Stomach (tissue), 19 donors: Measurements from ENCODE around the gene CRYGA. TPM values are rescaled to one million over a fixed set of nuclear protein-coding genes. Genes with fewer than 3 reads are reported as not detected.

Experiments used
- DNase-seq, 2 donors: peaks; one replicate each; pipeline versions ENCODE4 v3.0.0 to v3.0.0-alpha.2; 2013 to 2019
- H3K27ac ChIP-seq, 5 donors: fragments of 200-600 bp in 4 of 5; sonication (generic) in 4 of 5; one replicate each; pipeline ENCODE4 v1.5.1; 2013 to 2019; ENCODE audit warnings: mild to moderate bottlenecking in 1 of 5, moderate library complexity in 1 of 5
- H3K27me3 ChIP-seq, 3 donors: fragments of 200-600 bp; sonication (generic); one replicate each; pipeline ENCODE4 v1.5.1; 2017 to 2019; ENCODE audit warnings: mixed run types in 1 of 3
- H3K36me3 ChIP-seq, 4 donors: fragments of 200-600 bp; sonication (generic); 1 replicate in 3 of 4; 2 replicates in 1 of 4; pipeline ENCODE4 v1.5.1; 2016 to 2019
- H3K4me1 ChIP-seq, 4 donors: fragments of 200-600 bp; sonication (generic); one replicate each; pipeline ENCODE4 v1.5.1; 2016 to 2019
- H3K4me3 ChIP-seq, 4 donors: fragments of 200-600 bp; sonication (generic) in 3 of 4; one replicate each; pipeline ENCODE4 v1.5.1; 2016 to 2019; ENCODE audit warnings: mild to moderate bottlenecking in 1 of 4
- H3K9me3 ChIP-seq, 4 donors: fragments of 200-600 bp; sonication (generic); one replicate each; pipeline ENCODE4 v1.5.1; 2016 to 2019
- EP300 ChIP-seq: sonication (generic); formaldehyde crosslinking; IDR thresholded peaks from one replicate; pipeline ENCODE4 v1.6.1; 2017; ENCODE audit warnings: antibody characterized with exemption
- POLR2A ChIP-seq, 4 donors: fragments of 450-650 bp; IDR thresholded peaks; one replicate each; pipeline ENCODE4 v1.6.1; 2016; ENCODE audit warnings: antibody characterized with exemption in 4 of 4, control low read depth in 2 of 4, mild to moderate bottlenecking in 1 of 4, moderate library complexity in 1 of 4
- POLR2AphosphoS5 ChIP-seq, 3 donors: sonication (generic); formaldehyde crosslinking; IDR thresholded peaks; one replicate each; pipeline ENCODE4 v1.6.1; 2016; ENCODE audit warnings: antibody characterized with exemption in 3 of 3
- WGBS, 5 donors: extraction: QIAGEN DNeasy Blood & Tissue Kit in 3 of 5; methylation state at CpG; one replicate each; pipeline versions ENCODE4 v1.1.5 to v1.1.7; 2013 to 2018; 5-methylcytosine and 5-hydroxymethylcytosine counted together
- intact Hi-C: fragments of 100-400 bp; cut with DNase I; formaldehyde crosslinking; loops from one replicate; pipeline ENCODE4 v1.15.1; 2023; ENCODE audit warnings: low total_unique reads
- long read RNA-seq, 10 donors: transcript quantifications; one replicate each; lab custom pipeline, GENCODE V29; 2026
- polyA plus RNA-seq, 3 donors: library from polyadenylated mRNA; stranded (reverse); fragments of 200-250 nt; gene quantifications; one replicate each; pipeline ENCODE4 v1.2.3, GENCODE V29; 2013
- total RNA-seq, 5 donors: library from RNA; depleted of rRNA; stranded (reverse); fragments of >200 nt; gene quantifications; one replicate each; pipeline versions ENCODE4 v1.1.0 to v1.2.3, GENCODE V29; 2014 to 2016
- TF ChIP-seq, protein P1 (sequence below), 7 experiments: fragments of 450-650 bp in 4 of 7; fragments of 200-600 bp in 3 of 7; sonication (generic) in 3 of 7; IDR thresholded peaks; one replicate each; pipeline ENCODE4 v1.5.1; 2016 to 2019; ENCODE audit warnings: antibody characterized with exemption in 7 of 7, control low read depth in 2 of 7, mild to moderate bottlenecking in 1 of 7
- donor health status: healthy with polysubstance abuse.
- donor health status: Bipolar disorder and iron deficiency.
- donor health status: healthy.

Gene CRYGA, protein sequence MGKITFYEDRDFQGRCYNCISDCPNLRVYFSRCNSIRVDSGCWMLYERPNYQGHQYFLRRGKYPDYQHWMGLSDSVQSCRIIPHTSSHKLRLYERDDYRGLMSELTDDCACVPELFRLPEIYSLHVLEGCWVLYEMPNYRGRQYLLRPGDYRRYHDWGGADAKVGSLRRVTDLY
- not detected for total RNA-seq
- polyA plus RNA-seq: not detected
- long read RNA-seq, donor 1: 0 reads
- long read RNA-seq, donor 2: 0 reads
- long read RNA-seq, donor 3: 0 reads
- long read RNA-seq, donor 4: 0 reads
- long read RNA-seq, donor 5: 0 reads
- long read RNA-seq, donor 6: 0 reads
- long read RNA-seq, donor 7: 0 reads
- long read RNA-seq, donor 8: 0 reads
- long read RNA-seq, donor 9: 0 reads
- long read RNA-seq, donor 10: 0 reads

DNA sequence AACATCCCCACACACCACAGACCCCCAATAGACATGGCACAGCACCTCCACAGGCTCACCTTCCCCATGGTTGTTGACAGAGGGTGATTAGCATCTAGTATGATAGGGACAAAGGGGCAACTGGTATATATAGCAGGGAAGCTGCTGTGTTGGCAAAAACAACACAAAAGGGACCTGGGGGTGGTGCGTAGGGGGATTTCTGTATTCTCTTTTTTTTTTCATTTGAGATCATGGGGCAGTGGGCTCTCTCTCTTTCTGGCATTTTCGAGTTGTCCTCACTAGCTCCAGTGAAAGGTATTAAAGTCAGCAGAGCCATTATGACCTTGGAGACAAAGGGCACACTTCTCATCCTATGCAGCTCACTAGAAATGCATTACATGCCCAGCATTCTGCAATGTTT lies at the start of gene CRYGA:
TSS of gene CRYGA (minus strand) at position 101 of the 400 bp plus-strand sequence. CDS start at position 68, 33 bp downstream.
- no peak for DNase-seq
- intact Hi-C loops: no loop called here
- H3K9me3 ChIP-seq: no peaks in the 10 kb centered on the region
- H3K4me3 ChIP-seq: no peak within 1 kb of the TSS
- no peaks in the 10 kb centered on the region for H3K36me3 ChIP-seq
- WGBS, 5 donors: 50 to 77% (median 60%) methylated on average over 2 of the region's 2 CpGs
- no peak for TF ChIP-seq EP300
- peaks cover 0 to 8% (median 4%) of the 10 kb centered on the region in 3 donors for H3K27me3 ChIP-seq
- no peaks in the 10 kb centered on the region for H3K4me1 ChIP-seq
- no peak within 1 kb of the TSS for H3K27ac ChIP-seq

DNA sequence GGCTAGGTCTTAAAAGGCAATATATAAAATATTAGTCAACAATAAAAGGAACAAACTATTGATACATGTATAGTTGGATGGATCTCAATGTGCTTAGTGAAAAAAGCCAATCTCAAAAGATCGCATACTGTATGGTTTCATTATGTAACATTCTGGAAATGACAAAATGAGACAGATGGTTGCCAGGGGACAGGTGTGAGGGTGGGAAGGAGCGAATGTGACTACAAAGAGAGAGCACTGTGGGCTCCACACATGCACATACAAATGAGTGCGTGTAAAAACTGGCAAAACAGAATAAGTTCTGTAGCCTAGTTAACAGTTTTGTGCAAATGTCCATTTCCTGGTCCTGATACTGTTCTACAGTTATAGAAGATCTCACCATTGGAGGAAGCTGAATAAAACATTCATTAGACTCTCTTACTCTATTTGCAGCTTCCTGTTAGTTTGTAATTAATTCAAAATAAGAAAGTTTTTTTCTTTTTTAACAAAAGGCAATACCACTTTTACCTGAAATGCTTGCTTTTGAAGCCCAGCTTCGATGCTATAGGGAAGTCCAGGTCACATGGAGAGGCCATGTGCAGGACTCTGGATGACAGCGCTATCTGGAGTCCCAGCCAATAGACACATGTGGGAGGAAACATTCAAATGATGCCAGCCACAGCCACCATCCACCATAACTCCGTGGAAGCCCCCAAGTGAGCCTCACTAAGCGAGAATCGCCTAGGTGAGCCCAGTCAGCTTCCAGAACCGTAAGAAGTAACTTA lies 47.5 kb upstream of the CRYGA start:
- TF ChIP-seq EP300 (no peak), POLR2AphosphoS5 (IDR thresholded peaks at IDR 0.05) (no peak), POLR2A (IDR thresholded peaks at IDR 0.05) (no peak)
- TF ChIP-seq, protein P1, sequence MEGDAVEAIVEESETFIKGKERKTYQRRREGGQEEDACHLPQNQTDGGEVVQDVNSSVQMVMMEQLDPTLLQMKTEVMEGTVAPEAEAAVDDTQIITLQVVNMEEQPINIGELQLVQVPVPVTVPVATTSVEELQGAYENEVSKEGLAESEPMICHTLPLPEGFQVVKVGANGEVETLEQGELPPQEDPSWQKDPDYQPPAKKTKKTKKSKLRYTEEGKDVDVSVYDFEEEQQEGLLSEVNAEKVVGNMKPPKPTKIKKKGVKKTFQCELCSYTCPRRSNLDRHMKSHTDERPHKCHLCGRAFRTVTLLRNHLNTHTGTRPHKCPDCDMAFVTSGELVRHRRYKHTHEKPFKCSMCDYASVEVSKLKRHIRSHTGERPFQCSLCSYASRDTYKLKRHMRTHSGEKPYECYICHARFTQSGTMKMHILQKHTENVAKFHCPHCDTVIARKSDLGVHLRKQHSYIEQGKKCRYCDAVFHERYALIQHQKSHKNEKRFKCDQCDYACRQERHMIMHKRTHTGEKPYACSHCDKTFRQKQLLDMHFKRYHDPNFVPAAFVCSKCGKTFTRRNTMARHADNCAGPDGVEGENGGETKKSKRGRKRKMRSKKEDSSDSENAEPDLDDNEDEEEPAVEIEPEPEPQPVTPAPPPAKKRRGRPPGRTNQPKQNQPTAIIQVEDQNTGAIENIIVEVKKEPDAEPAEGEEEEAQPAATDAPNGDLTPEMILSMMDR (IDR thresholded peaks at IDR 0.05): no peak
- no peak overlapping the region for H3K27ac ChIP-seq
- no peak overlapping the region for H3K4me3 ChIP-seq
- no peaks in the 10 kb centered on the region for H3K9me3 ChIP-seq
- H3K27me3 ChIP-seq: no peaks in the 10 kb centered on the region
- DNase-seq: no peak
- H3K36me3 ChIP-seq: no peaks in the 10 kb centered on the region
- 89 to 92% (median 91%) methylated on average over 9 of the region's 9 CpGs for WGBS, 5 donors
- intact Hi-C loops: no loop called here
- no peaks in the 10 kb centered on the region for H3K4me1 ChIP-seq

DNA sequence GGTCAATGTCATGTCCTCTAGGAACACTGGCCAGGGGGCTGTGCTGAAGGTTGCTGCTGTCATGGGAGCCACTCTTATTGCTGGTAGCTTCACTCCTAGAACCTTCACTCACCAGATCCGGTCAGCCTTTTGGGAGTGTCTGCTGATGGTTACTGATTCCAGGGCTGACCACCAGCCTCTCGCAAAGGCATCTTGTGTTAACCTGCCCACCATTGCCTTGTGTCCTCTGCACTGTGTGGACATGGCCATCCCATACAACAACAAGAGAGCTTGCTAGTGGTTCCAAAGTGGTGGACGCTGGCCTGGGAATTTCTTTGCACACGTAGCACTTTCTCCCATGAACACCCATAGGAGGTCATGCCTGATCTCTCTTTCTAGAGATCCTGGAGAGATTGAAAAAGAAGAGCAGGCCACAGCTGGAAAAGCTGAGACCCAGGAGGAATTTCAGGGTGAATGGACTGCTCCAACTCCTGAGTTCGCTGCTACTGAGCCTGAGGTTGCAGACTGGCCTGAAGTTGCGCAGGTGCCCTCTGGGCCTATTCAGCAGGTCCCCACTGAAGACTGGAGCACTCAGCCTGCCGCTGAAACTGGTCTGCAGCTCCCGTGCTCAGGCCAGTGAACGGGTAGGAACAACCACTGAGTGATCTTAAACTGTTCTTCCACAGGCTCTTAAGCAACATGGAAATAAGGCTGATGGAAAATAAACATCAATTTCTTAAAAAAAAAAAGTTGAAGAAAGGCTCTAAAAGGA lies 45.1 kb upstream of the CRYGA start:
- Histone ChIP-seq H3K4me3 (no peak overlapping the region), H3K9me3 (no peaks in the 10 kb centered on the region), H3K27ac (no peak overlapping the region), H3K4me1 (no peaks in the 10 kb centered on the region), H3K36me3 (no peaks in the 10 kb centered on the region), H3K27me3 (no peaks in the 10 kb centered on the region)
- intact Hi-C loops: no loop called here
- 87 to 93% (median 89%) methylated on average over 8 to 9 of the region's 9 CpGs for WGBS, 5 donors
- TF ChIP-seq EP300 (no peak), POLR2AphosphoS5 (IDR thresholded peaks at IDR 0.05) (no peak), POLR2A (IDR thresholded peaks at IDR 0.05) (no peak)
- TF ChIP-seq, protein P1 (IDR thresholded peaks at IDR 0.05): no peak
- DNase-seq: no peak

DNA sequence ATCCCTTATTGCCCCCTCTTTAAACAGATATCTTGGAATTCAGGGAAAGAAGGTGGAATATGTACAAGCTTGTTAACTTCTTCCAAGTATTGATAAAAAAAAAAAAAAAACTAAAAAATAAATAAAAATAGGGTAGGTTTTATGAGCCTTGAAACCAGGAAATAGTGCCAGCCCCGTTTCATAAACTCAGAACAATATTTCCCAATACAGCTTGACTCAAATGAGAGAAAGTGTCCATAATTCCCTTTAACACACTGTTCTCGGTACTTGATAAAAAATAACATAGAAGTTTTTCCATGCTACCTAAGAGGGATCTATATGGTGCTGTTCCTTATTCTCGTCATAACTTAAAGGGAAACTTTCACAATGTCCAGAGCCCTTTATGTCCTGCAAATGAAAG lies 44.4 kb upstream of the CRYGA start:
- intact Hi-C loops: no loop called here
- TF ChIP-seq EP300: no peak
- TF ChIP-seq POLR2AphosphoS5 (IDR thresholded peaks at IDR 0.05): no peak
- TF ChIP-seq, protein P1 (IDR thresholded peaks at IDR 0.05): no peak
- no peak for TF ChIP-seq POLR2A (IDR thresholded peaks at IDR 0.05)
- Histone ChIP-seq H3K4me1 (no peaks in the 10 kb centered on the region), H3K9me3 (no peaks in the 10 kb centered on the region), H3K27ac (no peak overlapping the region), H3K4me3 (no peak overlapping the region), H3K27me3 (no peaks in the 10 kb centered on the region), H3K36me3 (no peaks in the 10 kb centered on the region)
- 65 to 83% (median 75%) methylated on average over 3 of the region's 3 CpGs for WGBS, 5 donors
- no peak for DNase-seq
